Endothelial cell of umbilical vein (primary cell): ENCODE results near the gene ELANE. TPM values are rescaled to one million over a fixed set of nuclear protein-coding genes. Genes with fewer than 3 reads are reported as not detected.
"Not testable (repeated sequence)": the region's sequence is repeated elsewhere in the genome, so short reads cannot be mapped to it uniquely, and the experiment has no call there.

Experiments
- BruUV-seq: library from RNA; stranded (reverse); fragments of 400-500 nt; replicated peaks from 2 replicates; lab custom pipeline; 2021; lab: Mats Ljungman, UMichigan
- CTCF ChIA-PET: fragments of 300-600, 350-600 bp; sonication (Branson Sonifier 250); formaldehyde crosslinking; loops from one replicate; lab custom pipeline; 2021; ENCODE audit warnings: antibody characterized with exemption, inconsistent platforms; lab: Charles Lee
- POLR2A ChIA-PET: fragments of 300-600, 350-600 bp; sonication (Branson Sonifier 250); formaldehyde crosslinking; loops from one replicate; lab custom pipeline; 2021; ENCODE audit warnings: antibody characterized with exemption, inconsistent platforms; lab: Charles Lee
- DNase-seq: peaks from one replicate; pipeline ENCODE4 v3.0.0-alpha.2; 2011; ENCODE audit warnings: low read depth, low spot score
- FAIRE-seq: peaks from 2 replicates; lab custom pipeline; 2011; peaks lifted over from hg19 to GRCh38; lab: Jason Lieb, UNC
- H2AFZ ChIP-seq: 2 replicates; pipeline ENCODE4 v1.6.0; 2012; ENCODE audit warnings: low read depth, low read length, control low read depth, inconsistent platforms
- H3K27ac ChIP-seq: 2 replicates; pipeline ENCODE4 v1.5.1; 2011; ENCODE audit warnings: low read depth, mild to moderate bottlenecking, control low read depth, low read length, moderate library complexity; ENCODE audit not compliant: insufficient read depth
- H3K27me3 ChIP-seq, 2 experiments: 2 replicates each; pipeline versions ENCODE4 v1.6.0 to v1.6.1; 2011; ENCODE audit warnings: low read length in 2 of 2, mixed read lengths in 1 of 2; ENCODE audit not compliant: control insufficient read depth in 2 of 2, insufficient read depth in 2 of 2
- H3K36me3 ChIP-seq, 2 experiments: 2 replicates in 1 of 2; 3 replicates in 1 of 2; pipeline ENCODE4 v1.5.1; 2011; ENCODE audit warnings: low read length in 2 of 2, mild to moderate bottlenecking in 1 of 2, moderate library complexity in 1 of 2; ENCODE audit not compliant: control insufficient read depth in 2 of 2, insufficient read depth in 2 of 2; ENCODE audit errors: extremely low read depth in 1 of 2
- H3K4me1 ChIP-seq: 3 replicates; pipeline ENCODE4 v1.5.1; 2011; ENCODE audit warnings: mild to moderate bottlenecking, low read length; ENCODE audit not compliant: control insufficient read depth, insufficient read depth; ENCODE audit errors: extremely low read depth
- H3K4me2 ChIP-seq: 2 replicates; pipeline ENCODE4 v1.6.1; 2011; ENCODE audit warnings: low read length, control low read depth, mixed read lengths; ENCODE audit not compliant: insufficient read depth
- H3K4me3 ChIP-seq, 3 experiments: fragments of 200-600 bp in 1 of 3; sonication (generic), shearing (Covaris generic) in 1 of 3; replicated peaks in 1 of 3; 2 replicates each; pipeline ENCODE4 v1.5.1; 2011 to 2016; ENCODE audit warnings: control low read depth in 3 of 3, low read length in 3 of 3, mild to moderate bottlenecking in 2 of 3, inconsistent platforms in 1 of 3, low read depth in 1 of 3, moderate library complexity in 1 of 3; ENCODE audit not compliant: insufficient read depth in 1 of 3
- H3K79me2 ChIP-seq: 2 replicates; pipeline ENCODE4 v1.6.0; 2012; ENCODE audit warnings: low read length, inconsistent platforms; ENCODE audit not compliant: control insufficient read depth, insufficient read depth
- H3K9ac ChIP-seq: replicated peaks from 2 replicates; pipeline ENCODE3; 2011; ENCODE audit warnings: low read length, control low read depth; ENCODE audit not compliant: insufficient read depth; ENCODE audit errors: extremely low read depth
- H3K9me1 ChIP-seq: replicated peaks from 3 replicates; pipeline ENCODE4 v1.6.0; 2011; ENCODE audit warnings: mild to moderate bottlenecking, low read length; ENCODE audit not compliant: control insufficient read depth, insufficient read depth; ENCODE audit errors: extremely low read depth
- H3K9me3 ChIP-seq: replicated peaks from 2 replicates; pipeline ENCODE4 v1.5.1; 2012; ENCODE audit warnings: low read length, inconsistent platforms; ENCODE audit not compliant: control insufficient read depth, insufficient read depth
- H4K20me1 ChIP-seq: replicated peaks from 2 replicates; pipeline ENCODE3; 2011; ENCODE audit warnings: mild to moderate bottlenecking, low read length; ENCODE audit not compliant: control insufficient read depth, insufficient read depth; ENCODE audit errors: extremely low read depth
- EZH2 ChIP-seq: IDR thresholded peaks from 2 replicates; pipeline ENCODE4 v1.6.1; 2012; ENCODE audit warnings: borderline replicate concordance, low read depth, mild to moderate bottlenecking, moderate library complexity, low read length, inconsistent platforms; ENCODE audit not compliant: severe bottlenecking
- JUN ChIP-seq: IDR thresholded peaks from 2 replicates; pipeline ENCODE4 v1.6.1; 2011; ENCODE audit warnings: borderline replicate concordance, low read depth; ENCODE audit not compliant: insufficient read length, insufficient read depth
- dilution Hi-C: fragments of 300-500 bp; cut with MboI; formaldehyde crosslinking; loops from one replicate; pipeline ENCODE4 v1.15.0; 2019; ENCODE audit warnings: low sequenced_read_pairs; ENCODE audit not compliant: extremely low pct_ligation_motif_present
- intact Hi-C: fragments of 100-400 bp; cut with micrococcal nuclease; formaldehyde crosslinking; loops from one replicate; pipeline ENCODE4 v1.10.0; 2022
- polyA plus RNA-seq, 4 experiments: library from polyadenylated mRNA; depleted of rRNA in 3 of 4; stranded (reverse) in 3 of 4; unstranded in 1 of 4; fragments of >200 nt; gene quantifications; 2 replicates each; pipeline versions ENCODE4 v1.2.1 to v1.2.3, GENCODE V29; 2011 to 2012; ENCODE audit warnings: missing spikeins in 1 of 4
- total RNA-seq: library from RNA; stranded (reverse); gene quantifications from 2 replicates; pipeline ENCODE4 v1.2.3, GENCODE V29; 2021

Gene ELANE
- total and polyA plus RNA-seq, 2 donors (not counting 3 experiments of a cell fraction or from before 2014, with no cell fraction given), result not detected

- DNase-seq, CTCF ChIA-PET, H3K27ac ChIP-seq, H3K36me3 ChIP-seq, H2AFZ ChIP-seq, BruUV-seq, H3K9ac ChIP-seq, H4K20me1 ChIP-seq, intact Hi-C loops, H3K4me1 ChIP-seq, H3K4me3 ChIP-seq, H3K4me2 ChIP-seq, H3K79me2 ChIP-seq, dilution Hi-C loops, FAIRE-seq, H3K9me3 ChIP-seq, H3K27me3 ChIP-seq, POLR2A ChIA-PET, H3K9me1 ChIP-seq: not testable (repeated sequence)
Observed at GRCh38 chr19:842802-843179, 9.3 kb upstream of the ELANE start.

- H3K4me2 ChIP-seq, result no peak overlapping the region
- peaks cover 0 to 6% of the 10 kb centered on the region in 2 experiments for H3K27me3 ChIP-seq
- no peaks in the 10 kb centered on the region for H3K9me3 ChIP-seq
- H3K9me1 ChIP-seq, result no peaks in the 10 kb centered on the region
- no peaks in the 10 kb centered on the region for H3K4me1 ChIP-seq
- no peaks in the 10 kb centered on the region for H3K79me2 ChIP-seq
- FAIRE-seq (no peak), DNase-seq (no peak)
- no peaks in the 10 kb centered on the region for H4K20me1 ChIP-seq
- H3K36me3 ChIP-seq, result no peaks in the 10 kb centered on the region
- CTCF ChIA-PET, result no interaction called here
- no peak overlapping the region for H3K27ac ChIP-seq
- no peak overlapping the region for H2AFZ ChIP-seq
- POLR2A ChIA-PET, result no interaction called here
- intact Hi-C loops (no loop called here), dilution Hi-C loops (no loop called here)
- no peak overlapping the region for H3K9ac ChIP-seq
- TF ChIP-seq JUN, result no peak
- peak; percentile 64 for TF ChIP-seq EZH2
- no TSS peak for BruUV-seq
- no peak overlapping the region for H3K4me3 ChIP-seq
Observed at GRCh38 chr19:843180-843835, 8.8 kb upstream of the ELANE start.
